ENCODE results near the gene NUP160. TPM values are rescaled to one million over a fixed set of nuclear protein-coding genes. Genes with fewer than 3 reads are reported as not detected.

Gene NUP160
- total RNA-seq, 2 donors from 2014 or later: 22.7 to 35.4 TPM

- Histone ChIP-seq H3K4me3 (no peak overlapping the region), H3K36me3 (no peaks in the 10 kb centered on the region), H3K9ac (ENCODE audit: low read depth in 2 of 2, low read length in 2 of 2) (no peak overlapping the region), H3K27ac (no peak overlapping the region), H3K27me3 (no peaks in the 10 kb centered on the region), H3K4me1 (no peaks in the 10 kb centered on the region), H3K9me3 (no peaks in the 10 kb centered on the region)
- no peak for DNase-seq
- intact Hi-C loops (cut with DNase I): loop anchor here (10.0 kb wide), 1 partner anchor 483 kb away; the partner anchor contains the start of gene SPI1
- TF ChIP-seq CTCF (IDR thresholded peaks at IDR 0.05): no peak
Measured at GRCh38 chr11:47857892-47858543, 9.9 kb upstream of the NUP160 start.

- H3K36me3 ChIP-seq: no peaks in the 10 kb centered on the region
- H3K9ac ChIP-seq (ENCODE audit: low read depth in 2 of 2, low read length in 2 of 2): no peak overlapping the region
- H3K27ac ChIP-seq: no peak overlapping the region
- intact Hi-C loops (cut with DNase I): loop anchor here (10.0 kb wide), 1 partner anchor 483 kb away; the partner anchor contains the start of gene SPI1
- no peaks in the 10 kb centered on the region for H3K9me3 ChIP-seq
- no peak for DNase-seq
- TF ChIP-seq CTCF (IDR thresholded peaks at IDR 0.05): no peak
- no peaks in the 10 kb centered on the region for H3K27me3 ChIP-seq
- no peak overlapping the region for H3K4me3 ChIP-seq
- H3K4me1 ChIP-seq: no peaks in the 10 kb centered on the region
Measured at GRCh38 chr11:47857485-47857884, 9.3 kb upstream of the NUP160 start.

GRCh38 chr11:47856186-47856585, 8.0 kb upstream of the NUP160 start:
- Histone ChIP-seq H3K9me3 (no peaks in the 10 kb centered on the region), H3K27me3 (no peaks in the 10 kb centered on the region), H3K27ac (no peak overlapping the region), H3K9ac (ENCODE audit: low read depth in 2 of 2, low read length in 2 of 2) (no peak overlapping the region), H3K36me3 (no peaks in the 10 kb centered on the region), H3K4me3 (no peak overlapping the region), H3K4me1 (no peaks in the 10 kb centered on the region)
- TF ChIP-seq CTCF (IDR thresholded peaks at IDR 0.05): no peak
- no peak for DNase-seq
- intact Hi-C loops (cut with DNase I): loop anchor here (10.0 kb wide), 1 partner anchor 481 kb away; the partner anchor contains the start of gene SPI1

GRCh38 chr11:47854667-47855066, 6.5 kb upstream of the NUP160 start:
- Histone ChIP-seq H3K4me3 (no peak overlapping the region), H3K27me3 (no peaks in the 10 kb centered on the region), H3K36me3 (no peaks in the 10 kb centered on the region), H3K4me1 (no peaks in the 10 kb centered on the region), H3K27ac (no peak overlapping the region), H3K9me3 (no peaks in the 10 kb centered on the region), H3K9ac (ENCODE audit: low read depth in 2 of 2, low read length in 2 of 2) (no peak overlapping the region)
- DNase-seq: no peak
- intact Hi-C loops (cut with DNase I): loop anchor here (10.0 kb wide), 1 partner anchor 480 kb away; the partner anchor contains the start of gene SPI1
- no peak for TF ChIP-seq CTCF (IDR thresholded peaks at IDR 0.05)

GRCh38 chr11:47852053-47852452, 3.9 kb upstream of the NUP160 start:
- Histone ChIP-seq H3K36me3 (no peaks in the 10 kb centered on the region), H3K4me3 (no peak overlapping the region), H3K27me3 (no peaks in the 10 kb centered on the region), H3K9ac (ENCODE audit: low read depth in 2 of 2, low read length in 2 of 2) (no peak overlapping the region), H3K9me3 (no peaks in the 10 kb centered on the region), H3K27ac (no peak overlapping the region), H3K4me1 (peaks cover 3% of the 10 kb centered on the region)
- intact Hi-C loops (cut with DNase I): loop anchor here (10.0 kb wide), 1 partner anchor 477 kb away; the partner anchor contains the start of gene SPI1
- DNase-seq: no peak
- TF ChIP-seq CTCF (IDR thresholded peaks at IDR 0.05): no peak
